ENCODE measurements around the gene STIM1.

The STIM1 gene

GRCh38 chr11:3922056-3922455 lies 66.6 kb downstream of the STIM1 start:
- DNase-seq (ENCODE audit: extremely low read depth, low read depth) = no peak
- H3K4me3 ChIP-seq (replicated peaks; ENCODE audit: low read depth, low read length) = no peak overlapping the region
- no peak for TF ChIP-seq CTCF (IDR thresholded peaks at IDR 0.05; ENCODE audit: low read depth, low read length, missing control alignments)

GRCh38 chr11:3925513-3925912 lies 70.0 kb downstream of the STIM1 start:
- no peak for TF ChIP-seq CTCF (IDR thresholded peaks at IDR 0.05; ENCODE audit: low read depth, low read length, missing control alignments)
- H3K4me3 ChIP-seq (replicated peaks; ENCODE audit: low read depth, low read length) = no peak overlapping the region
- no peak for DNase-seq (ENCODE audit: extremely low read depth, low read depth)

DNA sequence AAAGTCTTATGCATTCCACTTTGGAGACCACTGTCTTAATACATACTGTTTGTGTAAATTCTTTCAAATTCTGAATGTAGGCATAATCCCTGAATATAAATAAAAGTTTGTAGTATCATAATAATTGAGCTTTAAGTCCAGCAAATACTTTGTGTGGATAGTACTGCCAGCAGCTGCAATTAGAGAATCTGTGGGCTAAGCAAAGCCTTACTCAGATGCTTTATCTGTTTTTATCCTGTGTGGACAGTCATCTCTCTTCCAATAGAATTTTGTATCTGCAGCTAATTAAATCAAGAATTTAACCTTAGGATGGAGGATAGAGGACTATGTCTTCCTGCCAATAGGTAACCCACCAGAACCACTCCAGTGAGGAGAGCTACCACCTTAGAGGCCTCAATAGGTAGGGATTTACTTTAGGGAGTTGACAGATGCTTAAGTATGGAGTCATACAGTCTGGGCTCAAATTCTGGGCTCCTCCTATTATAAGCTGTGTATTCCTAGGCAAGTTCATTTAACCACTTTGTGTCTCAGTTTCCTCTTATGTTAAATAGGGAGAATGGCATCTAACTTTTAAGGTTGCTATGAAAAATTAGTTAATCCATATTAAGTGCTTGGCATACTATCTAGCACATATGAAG lies 71.1 kb downstream of the STIM1 start:
- H3K4me3 ChIP-seq (replicated peaks; ENCODE audit: low read depth, low read length) = no peak overlapping the region
- no peak for DNase-seq (ENCODE audit: extremely low read depth, low read depth)
- TF ChIP-seq CTCF (IDR thresholded peaks at IDR 0.05; ENCODE audit: low read depth, low read length, missing control alignments) = no peak

DNA sequence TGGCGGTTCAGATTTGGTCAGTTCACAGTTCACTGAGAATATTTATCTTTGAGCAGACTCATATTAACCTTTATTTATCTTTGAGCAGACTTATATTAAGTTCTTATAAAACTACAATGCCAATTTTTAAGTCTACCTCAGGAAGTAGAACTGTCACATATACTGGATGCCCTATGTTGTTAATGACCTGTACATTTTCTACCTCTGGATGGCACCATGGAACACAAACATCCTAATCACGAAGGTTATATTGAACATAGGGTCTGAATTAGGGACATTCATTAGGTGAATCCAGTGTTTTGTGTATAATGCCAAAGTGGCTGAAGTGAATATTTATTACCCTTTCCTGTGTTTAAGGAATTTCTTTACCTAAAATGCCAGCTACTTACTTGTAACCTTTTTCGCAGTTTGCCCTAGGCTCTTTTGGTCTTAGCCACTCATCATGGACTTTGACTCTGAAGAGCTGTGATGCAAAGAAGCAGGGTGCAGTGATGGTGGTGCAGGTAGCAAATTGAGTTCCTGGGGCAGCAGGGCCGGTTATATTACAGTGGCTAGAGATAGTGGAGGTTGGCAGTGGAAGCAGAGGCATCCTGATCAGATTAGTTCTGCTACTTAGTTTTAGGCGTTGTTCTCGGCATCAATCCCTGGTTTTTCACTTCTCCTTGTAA lies 71.8 kb downstream of the STIM1 start:
- TF ChIP-seq CTCF (IDR thresholded peaks at IDR 0.05; ENCODE audit: low read depth, low read length, missing control alignments) = no peak
- no peak for DNase-seq (ENCODE audit: extremely low read depth, low read depth)
- no peak overlapping the region for H3K4me3 ChIP-seq (replicated peaks; ENCODE audit: low read depth, low read length)

- TF ChIP-seq CTCF (IDR thresholded peaks at IDR 0.05; ENCODE audit: low read depth, low read length, missing control alignments) = no peak
- no peak for DNase-seq (ENCODE audit: extremely low read depth, low read depth)
- no peak overlapping the region for H3K4me3 ChIP-seq (replicated peaks; ENCODE audit: low read depth, low read length)
Measured at GRCh38 chr11:3929232-3929631, 73.8 kb downstream of the STIM1 start.

GRCh38 chr11:3929649-3930048 lies 74.2 kb downstream of the STIM1 start:
- TF ChIP-seq CTCF (IDR thresholded peaks at IDR 0.05; ENCODE audit: low read depth, low read length, missing control alignments) = no peak
- DNase-seq (ENCODE audit: extremely low read depth, low read depth) = no peak
- H3K4me3 ChIP-seq (replicated peaks; ENCODE audit: low read depth, low read length) = no peak overlapping the region
